Body of pancreas (tissue), 4 donors: Measurements from ENCODE around the gene LRRC7. TPM values are rescaled to one million over a fixed set of nuclear protein-coding genes. Genes with fewer than 3 reads are reported as not detected.

Source experiments
- ATAC-seq: fragments of 150-250 bp; one replicate; pipeline ENCODE4 v1.9.1; 2016
- DNase-seq, 4 donors: peaks; one replicate each; pipeline ENCODE4 v3.0.0-alpha.2; 2019
- H3K27ac ChIP-seq, 4 donors: fragments of 200-600 bp; sonication (generic); 1 replicate in 3 of 4; 2 replicates in 1 of 4; pipeline versions ENCODE4 v1.5.1 to v1.6.1; 2016 to 2019; ENCODE audit warnings: mild to moderate bottlenecking in 1 of 4, mixed read lengths in 1 of 4, moderate library complexity in 1 of 4
- H3K27me3 ChIP-seq, 2 donors: fragments of 200-600 bp; sonication (generic); one replicate each; pipeline ENCODE4 v1.6.0; 2016; ENCODE audit warnings: mild to moderate bottlenecking in 1 of 2
- H3K36me3 ChIP-seq, 2 donors: fragments of 200-600 bp; sonication (generic); replicated peaks in 1 of 2; 2 replicates each; pipeline ENCODE4 v1.5.1; 2016; ENCODE audit warnings: low read depth in 2 of 2; ENCODE audit not compliant: insufficient read depth in 1 of 2
- H3K4me1 ChIP-seq: fragments of 200-600 bp; sonication (generic); one replicate; pipeline ENCODE4 v1.6.0; 2016
- H3K4me3 ChIP-seq, 2 donors: fragments of 200-600 bp; sonication (generic); 1 replicate in 1 of 2; 2 replicates in 1 of 2; pipeline ENCODE4 v1.5.1; 2016 to 2019
- H3K9me3 ChIP-seq, 3 donors: fragments of 200-600 bp; sonication (generic); 1 replicate in 2 of 3; 2 replicates in 1 of 3; pipeline ENCODE4 v1.5.1; 2016
- POLR2A ChIP-seq, 3 donors: fragments of 450-650 bp; IDR thresholded peaks; one replicate each; pipeline ENCODE4 v1.6.1; 2016; ENCODE audit warnings: antibody characterized with exemption in 3 of 3, mild to moderate bottlenecking in 2 of 3
- whole genome bisulfite sequencing, 2 donors: methylation state at CpG; one replicate each; pipeline ENCODE4 v1.1.5; 2017; 5-methylcytosine and 5-hydroxymethylcytosine counted together
- intact Hi-C: fragments of 100-400 bp; cut with DNase I; formaldehyde crosslinking; loops from one replicate; pipeline ENCODE4 v1.15.1; 2023
- total RNA-seq, 2 donors: library from RNA; depleted of rRNA; stranded (reverse); fragments of >200 nt; gene quantifications; one replicate each; pipeline ENCODE4 v1.1.0, GENCODE V29; 2016
- TF ChIP-seq, protein P1 (sequence below), 7 experiments: fragments of 450-650 bp in 4 of 7; fragments of 200-600 bp in 3 of 7; sonication (generic) in 3 of 7; IDR thresholded peaks; one replicate each; pipeline ENCODE4 v1.5.1; 2016 to 2019; ENCODE audit warnings: antibody characterized with exemption in 7 of 7

Gene LRRC7
- total RNA-seq, 2 donors from 2014 or later = 1.3 to 2.6 TPM

DNA sequence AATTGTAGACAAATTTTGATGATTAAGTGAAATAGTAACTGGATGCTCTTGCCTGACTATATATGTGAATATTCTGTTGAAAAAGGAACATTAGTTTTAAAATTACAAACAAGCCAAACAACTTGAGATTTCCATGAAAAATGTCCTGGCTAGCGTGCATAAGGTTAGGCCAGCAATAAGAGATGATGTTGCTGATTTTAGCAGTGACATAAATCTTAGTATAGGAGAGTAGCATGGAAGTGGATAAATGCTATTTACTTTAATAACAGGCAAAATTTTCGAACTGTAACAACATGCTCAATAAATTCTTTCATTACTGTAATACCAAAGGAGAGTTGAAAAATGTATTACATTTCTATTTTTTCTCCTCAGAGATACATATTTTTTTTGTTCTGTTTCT is 266.6 kb downstream of the LRRC7 start:
- DNase-seq (no peak), ATAC-seq (no peak)
- no peak for TF ChIP-seq POLR2A (IDR thresholded peaks at IDR 0.05)
- TF ChIP-seq, protein P1, sequence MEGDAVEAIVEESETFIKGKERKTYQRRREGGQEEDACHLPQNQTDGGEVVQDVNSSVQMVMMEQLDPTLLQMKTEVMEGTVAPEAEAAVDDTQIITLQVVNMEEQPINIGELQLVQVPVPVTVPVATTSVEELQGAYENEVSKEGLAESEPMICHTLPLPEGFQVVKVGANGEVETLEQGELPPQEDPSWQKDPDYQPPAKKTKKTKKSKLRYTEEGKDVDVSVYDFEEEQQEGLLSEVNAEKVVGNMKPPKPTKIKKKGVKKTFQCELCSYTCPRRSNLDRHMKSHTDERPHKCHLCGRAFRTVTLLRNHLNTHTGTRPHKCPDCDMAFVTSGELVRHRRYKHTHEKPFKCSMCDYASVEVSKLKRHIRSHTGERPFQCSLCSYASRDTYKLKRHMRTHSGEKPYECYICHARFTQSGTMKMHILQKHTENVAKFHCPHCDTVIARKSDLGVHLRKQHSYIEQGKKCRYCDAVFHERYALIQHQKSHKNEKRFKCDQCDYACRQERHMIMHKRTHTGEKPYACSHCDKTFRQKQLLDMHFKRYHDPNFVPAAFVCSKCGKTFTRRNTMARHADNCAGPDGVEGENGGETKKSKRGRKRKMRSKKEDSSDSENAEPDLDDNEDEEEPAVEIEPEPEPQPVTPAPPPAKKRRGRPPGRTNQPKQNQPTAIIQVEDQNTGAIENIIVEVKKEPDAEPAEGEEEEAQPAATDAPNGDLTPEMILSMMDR (IDR thresholded peaks at IDR 0.05) = no peak
- Histone ChIP-seq H3K27me3 (no peaks in the 10 kb centered on the region), H3K4me3 (no peak overlapping the region), H3K4me1 (no peaks in the 10 kb centered on the region), H3K27ac (no peak overlapping the region), H3K9me3 (no peaks in the 10 kb centered on the region), H3K36me3 (no peaks in the 10 kb centered on the region)
- intact Hi-C loops = no loop called here
- 41 to 52% methylated on average over 2 of the region's 2 CpGs for WGBS, 2 donors

DNA sequence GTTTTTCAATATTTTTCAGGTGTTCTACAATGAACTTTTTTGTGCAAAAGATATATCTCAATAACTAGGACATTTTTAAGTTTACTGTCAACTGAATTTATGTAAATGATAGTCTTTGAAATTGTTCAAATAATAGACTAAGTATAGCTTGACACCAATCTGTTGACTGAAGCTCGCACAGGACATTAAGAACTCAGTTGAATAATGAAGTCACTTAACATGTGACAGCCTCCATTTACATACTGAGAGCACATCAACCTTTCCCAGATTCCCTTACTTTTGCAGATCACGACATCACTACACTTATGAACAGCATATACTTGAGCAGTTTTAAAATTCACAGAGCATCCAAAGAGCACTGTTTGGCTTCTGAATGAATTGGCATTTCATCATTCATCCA is 268.2 kb downstream of the LRRC7 start:
- no peak overlapping the region for H3K27ac ChIP-seq
- 39 to 49% methylated on average over 2 of the region's 2 CpGs for WGBS, 2 donors
- H3K4me3 ChIP-seq = no peak overlapping the region
- DNase-seq (no peak), ATAC-seq (no peak)
- intact Hi-C loops = no loop called here
- H3K9me3 ChIP-seq = no peaks in the 10 kb centered on the region
- H3K4me1 ChIP-seq = no peaks in the 10 kb centered on the region
- H3K27me3 ChIP-seq = no peaks in the 10 kb centered on the region
- TF ChIP-seq, protein P1 (IDR thresholded peaks at IDR 0.05) = no peak
- TF ChIP-seq POLR2A (IDR thresholded peaks at IDR 0.05) = no peak
- no peaks in the 10 kb centered on the region for H3K36me3 ChIP-seq

DNA sequence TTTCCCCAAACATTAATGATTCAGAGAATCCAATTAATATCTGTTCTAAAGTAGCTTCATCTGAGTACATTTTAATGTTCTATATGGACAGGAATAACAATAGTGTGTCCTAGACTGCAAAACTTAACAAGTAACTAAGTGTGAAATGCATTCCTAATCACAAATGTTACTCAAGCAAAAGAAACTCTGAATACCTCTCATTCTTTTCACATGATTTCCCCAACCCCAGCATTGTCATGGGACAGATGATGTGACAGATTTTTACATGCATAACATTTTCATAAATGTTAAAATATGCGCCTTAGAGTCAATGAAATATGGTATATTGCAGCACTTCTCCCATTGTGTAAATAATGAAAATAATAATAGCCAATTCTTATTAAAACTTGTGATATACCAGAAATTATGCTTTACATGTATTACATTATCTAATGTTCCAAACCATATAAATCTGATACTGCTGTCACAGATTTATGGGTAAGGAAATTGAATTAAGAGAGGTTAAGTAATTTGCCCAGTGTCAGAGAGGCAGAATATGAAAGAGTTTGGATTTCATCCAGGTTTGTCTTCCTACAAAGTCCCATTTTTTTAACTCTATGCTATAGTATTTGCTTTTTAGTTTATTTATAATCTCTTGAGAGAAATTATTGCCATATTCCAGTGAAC is 269.4 kb downstream of the LRRC7 start:
- H3K27ac ChIP-seq = no peak overlapping the region
- H3K4me3 ChIP-seq = no peak overlapping the region
- ATAC-seq (no peak), DNase-seq (no peak)
- 66 to 84% methylated on average over 1 of the region's 1 CpG for WGBS, 2 donors
- H3K4me1 ChIP-seq = no peaks in the 10 kb centered on the region
- TF ChIP-seq POLR2A (IDR thresholded peaks at IDR 0.05) = no peak
- TF ChIP-seq, protein P1 (IDR thresholded peaks at IDR 0.05) = no peak
- H3K36me3 ChIP-seq = no peaks in the 10 kb centered on the region
- H3K9me3 ChIP-seq = no peaks in the 10 kb centered on the region
- intact Hi-C loops = no loop called here
- H3K27me3 ChIP-seq = no peaks in the 10 kb centered on the region

DNA sequence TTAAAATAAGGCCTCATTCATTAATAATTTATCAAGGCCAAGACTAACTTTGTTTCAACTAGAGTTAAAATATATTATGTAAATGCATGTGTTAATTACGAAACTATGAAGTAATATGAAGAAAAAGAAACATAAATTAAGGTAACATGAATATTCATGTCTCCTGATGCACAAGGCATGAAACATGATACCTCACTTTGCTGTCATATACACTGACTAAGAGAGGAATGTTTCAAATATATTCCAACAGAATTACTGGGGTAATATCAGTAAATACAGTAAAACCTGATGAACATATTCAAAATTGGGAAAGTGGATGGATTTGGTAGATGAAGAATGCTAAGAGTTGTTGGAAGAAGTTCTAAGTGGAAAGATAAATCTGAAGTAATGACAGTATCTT is 274.6 kb downstream of the LRRC7 start:
- 42 to 54% methylated on average over 1 of the region's 1 CpG for WGBS, 2 donors
- TF ChIP-seq, protein P1 (IDR thresholded peaks at IDR 0.05) = no peak
- TF ChIP-seq POLR2A (IDR thresholded peaks at IDR 0.05) = no peak
- no peaks in the 10 kb centered on the region for H3K4me1 ChIP-seq
- H3K9me3 ChIP-seq = no peaks in the 10 kb centered on the region
- no peak overlapping the region for H3K4me3 ChIP-seq
- intact Hi-C loops = no loop called here
- H3K27ac ChIP-seq = no peak overlapping the region
- DNase-seq (no peak), ATAC-seq (no peak)
- H3K27me3 ChIP-seq = no peaks in the 10 kb centered on the region
- H3K36me3 ChIP-seq = no peaks in the 10 kb centered on the region

DNA sequence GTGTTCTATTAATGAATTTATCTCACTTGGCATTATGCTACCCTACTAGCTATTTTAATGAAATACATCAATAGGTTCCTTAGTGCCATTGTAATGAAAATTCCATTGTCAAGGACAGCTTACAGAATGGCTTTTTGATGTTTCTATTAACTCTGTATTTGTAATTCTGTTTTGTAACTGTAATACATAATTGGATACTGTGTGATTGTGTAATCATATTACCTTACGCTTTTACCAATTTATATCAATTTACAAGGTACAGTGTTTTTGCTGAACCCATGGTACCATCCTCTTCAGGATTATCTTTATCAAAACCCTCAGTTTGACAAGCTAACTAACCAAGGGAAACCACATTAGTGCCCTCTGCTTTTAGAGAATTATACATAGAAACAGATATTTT is 277.9 kb downstream of the LRRC7 start:
- TF ChIP-seq, protein P1 (IDR thresholded peaks at IDR 0.05) = no peak
- TF ChIP-seq POLR2A (IDR thresholded peaks at IDR 0.05) = no peak
- no peak for DNase-seq
- 81 to 82% methylated on average over 1 of the region's 1 CpG for WGBS, 2 donors

More for the DNA sequence above, 277.9 kb downstream of the LRRC7 start:
- Histone ChIP-seq H3K27me3 (no peaks in the 10 kb centered on the region), H3K36me3 (no peaks in the 10 kb centered on the region), H3K4me3 (no peak overlapping the region), H3K27ac (no peak overlapping the region), H3K4me1 (no peaks in the 10 kb centered on the region), H3K9me3 (no peaks in the 10 kb centered on the region)
- ATAC-seq = no peak
- intact Hi-C loops = no loop called here
